Stimulated activated CD4-positive, alpha-beta T cell treated with anti-CD3 and anti-CD28 coated beads, Interleukin-1b, Interleukin-23, amount 100 ng/mL, for 48 hours (primary cell): Measurements from ENCODE around the gene GSK3A.

Source experiments
- DNase-seq: peaks from one replicate; pipeline ENCODE4 v3.0.0-alpha.2; 2020

GSK3A gene

GRCh38 chr19:42242512-42243409, at the start of gene GSK3A:
GSK3A (minus strand) TSS chr19:42242602; CDS start chr19:42242465, 137 bp downstream.
- peak; percentile 95 for DNase-seq

GRCh38 chr19:42291435-42291810, 49.0 kb upstream of the GSK3A start:
- no peak for DNase-seq

GRCh38 chr19:42290523-42291434, 48.4 kb upstream of the GSK3A start:
- DNase-seq = no peak

GRCh38 chr19:42290136-42290522, 47.7 kb upstream of the GSK3A start:
- DNase-seq = no peak

- DNase-seq = no peak
Observed at GRCh38 chr19:42289556-42290041, 47.2 kb upstream of the GSK3A start.

GRCh38 chr19:42288881-42289555, 46.6 kb upstream of the GSK3A start:
- no peak for DNase-seq

- no peak for DNase-seq
Observed at GRCh38 chr19:42288387-42288786, 46.0 kb upstream of the GSK3A start.

GRCh38 chr19:42287827-42288107, 45.4 kb upstream of the GSK3A start:
- DNase-seq = no peak

- DNase-seq = no peak
Observed at GRCh38 chr19:42287017-42287826, 44.8 kb upstream of the GSK3A start.

- DNase-seq = no peak
Observed at GRCh38 chr19:42286349-42287016, 44.1 kb upstream of the GSK3A start.

- DNase-seq = no peak
Observed at GRCh38 chr19:42285988-42286348, 43.6 kb upstream of the GSK3A start.

GRCh38 chr19:42285541-42285941, 43.1 kb upstream of the GSK3A start:
- DNase-seq = no peak

GRCh38 chr19:42284591-42285341, 42.4 kb upstream of the GSK3A start:
- DNase-seq = no peak

GRCh38 chr19:42284066-42284501, 41.7 kb upstream of the GSK3A start:
- DNase-seq = peak; percentile 82

- DNase-seq = peak; percentile 94
Observed at GRCh38 chr19:42283188-42284065, 41.0 kb upstream of the GSK3A start.

GRCh38 chr19:42282819-42283187, 40.4 kb upstream of the GSK3A start:
- DNase-seq = no peak

GRCh38 chr19:42281827-42282762, 39.7 kb upstream of the GSK3A start:
- no peak for DNase-seq

- peak; percentile 36 for DNase-seq
Observed at GRCh38 chr19:42281146-42281826, 38.9 kb upstream of the GSK3A start.
